H1 (cell line): ENCODE data around the gene CABP2. TPM values are rescaled to one million over a fixed set of nuclear protein-coding genes. Genes with fewer than 3 reads are reported as not detected.

Experiments
- CTCF ChIA-PET: fragments of 300-600 bp; sonication (Branson Sonifier 250); formaldehyde crosslinking; loops from one replicate; lab custom pipeline; 2021; ENCODE audit not compliant: partially characterized antibody; lab: Charles Lee
- POLR2A ChIA-PET: fragments of 300-600 bp; sonication (Branson Sonifier 250); formaldehyde crosslinking; loops from one replicate; lab custom pipeline; 2021; ENCODE audit warnings: inconsistent platforms; ENCODE audit not compliant: partially characterized antibody; lab: Charles Lee
- DNase-seq, 2 experiments: peaks; one replicate each; pipeline versions ENCODE4 v3.0.0 to v3.0.0-alpha.2; 2010 to 2022; ENCODE audit warnings: low spot score in 2 of 2, low read depth in 1 of 2, mixed read lengths in 1 of 2
- FAIRE-seq: peaks from 2 replicates; lab custom pipeline; 2011; peaks lifted over from hg19 to GRCh38; lab: Jason Lieb, UNC
- H2AFZ ChIP-seq: 2 replicates; pipeline ENCODE4 v1.8.1; 2012; ENCODE audit warnings: low read length, inconsistent platforms
- H2AK5ac ChIP-seq: 2 replicates; pipeline ENCODE4 v1.6.1; 2013; ENCODE audit warnings: low read depth, low read length
- H2BK120ac ChIP-seq: replicated peaks from 2 replicates; pipeline ENCODE3; 2013; ENCODE audit warnings: low read depth, low read length, inconsistent platforms
- H2BK12ac ChIP-seq: 2 replicates; pipeline ENCODE4 v1.6.1; 2013; ENCODE audit warnings: low read depth, low read length
- H2BK15ac ChIP-seq: 2 replicates; pipeline ENCODE4 v1.6.1; 2013; ENCODE audit warnings: low read length
- H2BK20ac ChIP-seq: 2 replicates; pipeline ENCODE4 v1.6.1; 2013; ENCODE audit warnings: low read length
- H2BK5ac ChIP-seq: 2 replicates; pipeline ENCODE4 v1.6.1; 2013; ENCODE audit warnings: low read depth, low read length
- H3K14ac ChIP-seq: 2 replicates; pipeline ENCODE4 v1.6.1; 2013; ENCODE audit warnings: inconsistent platforms; ENCODE audit not compliant: insufficient read length
- H3K18ac ChIP-seq: 2 replicates; pipeline ENCODE4 v1.6.1; 2013; ENCODE audit warnings: low read length; ENCODE audit errors: extremely low read depth
- H3K23ac ChIP-seq: 2 replicates; pipeline ENCODE4 v1.6.1; 2013; ENCODE audit warnings: inconsistent platforms; ENCODE audit not compliant: insufficient read length
- H3K23me2 ChIP-seq: 2 replicates; pipeline ENCODE4 v1.6.1; 2013; ENCODE audit warnings: low read depth, low read length
- H3K27ac ChIP-seq: 2 replicates; pipeline ENCODE4 v1.6.1; 2011; ENCODE audit warnings: low read depth, low read length, inconsistent platforms
- H3K27me3 ChIP-seq, 4 experiments: replicated peaks in 1 of 4; 1 replicate in 1 of 4; 2 replicates in 3 of 4; pipeline versions ENCODE4 v1.6.1 to v1.8.1; 2011 to 2013; ENCODE audit warnings: low read length in 3 of 4, mild to moderate bottlenecking in 3 of 4, inconsistent platforms in 2 of 4, mixed read lengths in 2 of 4, moderate library complexity in 1 of 4; ENCODE audit not compliant: control insufficient read depth in 3 of 4, insufficient read depth in 3 of 4; ENCODE audit errors: extremely low read depth in 1 of 4
- H3K36me3 ChIP-seq, 4 experiments: 2 replicates each; pipeline versions ENCODE4 v1.6.1 to v1.8.1; 2011 to 2013; ENCODE audit warnings: mild to moderate bottlenecking in 4 of 4, low read length in 3 of 4, moderate library complexity in 2 of 4, control low read depth in 1 of 4, inconsistent platforms in 1 of 4; ENCODE audit not compliant: insufficient read depth in 4 of 4, control insufficient read depth in 2 of 4
- H3K4ac ChIP-seq: replicated peaks from 2 replicates; pipeline ENCODE3; 2013; ENCODE audit warnings: low read length, low read depth, mixed read lengths, inconsistent platforms; ENCODE audit not compliant: insufficient read length
- H3K4me1 ChIP-seq, 4 experiments: replicated peaks in 1 of 4; 1 replicate in 1 of 4; 2 replicates in 3 of 4; pipeline versions ENCODE4 v1.6.1 to v1.8.1; 2011 to 2013; ENCODE audit warnings: low read length in 3 of 4, inconsistent platforms in 2 of 4, mixed read lengths in 1 of 4; ENCODE audit not compliant: insufficient read depth in 4 of 4, control insufficient read depth in 3 of 4
- H3K4me2 ChIP-seq, 2 experiments: 2 replicates each; pipeline versions ENCODE4 v1.6.1 to v1.8.1; 2011 to 2013; ENCODE audit warnings: low read depth in 2 of 2, low read length in 2 of 2, control low read depth in 1 of 2, inconsistent platforms in 1 of 2, mild to moderate bottlenecking in 1 of 2; ENCODE audit not compliant: insufficient read depth in 1 of 2
- H3K4me3 ChIP-seq, 4 experiments: fragments of 200-600, 300-600 bp in 1 of 4; sonication (generic), shearing (Covaris generic), sonication (Bioruptor Twin) in 1 of 4; 2 replicates each; pipeline versions ENCODE4 v1.5.1 to v1.8.1; 2011 to 2016; ENCODE audit warnings: low read length in 4 of 4, low read depth in 3 of 4, control low read depth in 2 of 4, inconsistent platforms in 2 of 4, mild to moderate bottlenecking in 2 of 4, mixed read lengths in 1 of 4, moderate library complexity in 1 of 4; ENCODE audit not compliant: insufficient read depth in 2 of 4; ENCODE audit errors: extremely low read depth in 1 of 4
- H3K56ac ChIP-seq: replicated peaks from 2 replicates; pipeline ENCODE3; 2013; ENCODE audit warnings: low read depth, mild to moderate bottlenecking, mixed read lengths, low read length, inconsistent platforms; ENCODE audit not compliant: insufficient read length
- H3K79me1 ChIP-seq: 2 replicates; pipeline ENCODE4 v1.6.1; 2013; ENCODE audit warnings: low read depth, low read length, control low read depth
- H3K79me2 ChIP-seq, 2 experiments: 2 replicates each; pipeline versions ENCODE4 v1.6.1 to v1.8.1; 2012 to 2013; ENCODE audit warnings: low read length in 2 of 2, mild to moderate bottlenecking in 2 of 2, inconsistent platforms in 1 of 2; ENCODE audit not compliant: insufficient read depth in 2 of 2, control insufficient read depth in 1 of 2
- H3K9ac ChIP-seq, 4 experiments: replicated peaks in 1 of 4; 1 replicate in 1 of 4; 2 replicates in 3 of 4; pipeline versions ENCODE4 v1.6.1 to v1.8.1; 2011 to 2013; ENCODE audit warnings: low read depth in 3 of 4, low read length in 3 of 4, control low read depth in 2 of 4, mild to moderate bottlenecking in 2 of 4, moderate library complexity in 2 of 4, inconsistent platforms in 1 of 4; ENCODE audit errors: extremely low read depth in 1 of 4
- H3K9me3 ChIP-seq, 2 experiments: 2 replicates each; pipeline versions ENCODE4 v1.6.1 to v1.8.1; 2012 to 2013; ENCODE audit warnings: mild to moderate bottlenecking in 2 of 2, moderate library complexity in 2 of 2, control low read depth in 1 of 2, inconsistent platforms in 1 of 2, low read depth in 1 of 2, low read length in 1 of 2, mixed read lengths in 1 of 2; ENCODE audit not compliant: insufficient read depth in 2 of 2
- H4K20me1 ChIP-seq, 2 experiments: replicated peaks in 1 of 2; 2 replicates each; pipeline versions ENCODE3 to v1.8.1; 2011 to 2013; ENCODE audit warnings: inconsistent platforms in 2 of 2, low read length in 2 of 2, mild to moderate bottlenecking in 1 of 2; ENCODE audit not compliant: insufficient read depth in 2 of 2, control insufficient read depth in 1 of 2
- H4K5ac ChIP-seq: 2 replicates; pipeline ENCODE4 v1.6.1; 2013; ENCODE audit warnings: low read length, low read depth, mixed read lengths, inconsistent platforms; ENCODE audit not compliant: insufficient read length
- H4K8ac ChIP-seq: 2 replicates; pipeline ENCODE4 v1.8.0; 2013; ENCODE audit warnings: mild to moderate bottlenecking, moderate library complexity, low read length, inconsistent platforms; ENCODE audit not compliant: insufficient read depth; ENCODE audit errors: extremely low read depth
- H4K91ac ChIP-seq: replicated peaks from 2 replicates; pipeline ENCODE3; 2013; ENCODE audit warnings: low read length, mixed read lengths, inconsistent platforms; ENCODE audit not compliant: insufficient read length
- CHD2 ChIP-seq: IDR thresholded peaks from 2 replicates; pipeline ENCODE4 v1.6.1; 2012; ENCODE audit warnings: low read length, improper control_type of control experiment
- CREB1 ChIP-seq: IDR thresholded peaks from 2 replicates; pipeline ENCODE4 v1.6.1; 2012; ENCODE audit warnings: inconsistent platforms
- HDAC2 ChIP-seq, 2 experiments: fragments of 300-600 bp in 1 of 2; sonication (generic) in 1 of 2; IDR thresholded peaks; 2 replicates each; pipeline ENCODE4 v1.6.1; 2011 to 2012; ENCODE audit warnings: low read depth in 2 of 2, low read length in 2 of 2, mild to moderate bottlenecking in 2 of 2, moderate library complexity in 2 of 2, borderline replicate concordance in 1 of 2, inconsistent platforms in 1 of 2
- POLR2A ChIP-seq, 2 experiments: IDR thresholded peaks; 1 replicate in 1 of 2; 2 replicates in 1 of 2; pipeline ENCODE4 v1.6.1; 2011; ENCODE audit warnings: low read depth in 2 of 2, low read length in 2 of 2, mild to moderate bottlenecking in 2 of 2; ENCODE audit errors: control extremely low read depth in 1 of 2
- POU5F1 ChIP-seq: IDR thresholded peaks from 2 replicates; pipeline ENCODE4 v1.6.1; 2011; ENCODE audit warnings: low read depth, mild to moderate bottlenecking, low read length, moderate library complexity
- RNF2 ChIP-seq: fragments of 200-900, 300-1000 bp; sonication (generic); IDR thresholded peaks from 2 replicates; pipeline ENCODE4 v1.7.1; 2016; ENCODE audit warnings: borderline replicate concordance, low read depth, mild to moderate bottlenecking, antibody characterized with exemption, low read length; ENCODE audit not compliant: poor library complexity, severe bottlenecking; ENCODE audit errors: missing control alignments
- SIN3A ChIP-seq, 2 experiments: IDR thresholded peaks in 1 of 2; conservative IDR thresholded peaks in 1 of 2; 2 replicates each; pipeline ENCODE4 v1.6.1; 2011 to 2012; ENCODE audit warnings: low read length in 2 of 2, improper control_type of control experiment in 1 of 2, low read depth in 1 of 2, mild to moderate bottlenecking in 1 of 2
- SIRT6 ChIP-seq: IDR thresholded peaks from one replicate; pipeline ENCODE4 v1.7.1; 2012; ENCODE audit warnings: low read length, inconsistent platforms
- SP2 ChIP-seq: IDR thresholded peaks from 2 replicates; pipeline ENCODE4 v1.6.1; 2012; ENCODE audit warnings: mild to moderate bottlenecking, low read length, inconsistent platforms
- SRF ChIP-seq: IDR thresholded peaks from 2 replicates; pipeline ENCODE4 v1.6.1; 2011; ENCODE audit warnings: mild to moderate bottlenecking, low read depth, low read length, moderate library complexity
- TCF12 ChIP-seq: IDR thresholded peaks from 2 replicates; pipeline ENCODE4 v1.6.1; 2011; ENCODE audit warnings: low read depth, mild to moderate bottlenecking, low read length
- WGBS, 2 experiments: shearing (Covaris generic) in 1 of 2; methylation state at CpG; one replicate each; pipeline versions ENCODE4 v1.1.6 to v1.1.7; 2013 to 2015; ENCODE audit warnings: low lambda C conversion rate in 2 of 2, mixed read lengths in 2 of 2, inconsistent platforms in 1 of 2, low coverage in 1 of 2, missing lambda C conversion rate in 1 of 2; ENCODE audit not compliant: insufficient replicate concordance in 2 of 2, insufficient coverage in 1 of 2, insufficient read length in 1 of 2; ENCODE audit errors: extremely low coverage in 1 of 2, missing lambda C conversion rate in 1 of 2; 5-methylcytosine and 5-hydroxymethylcytosine counted together
- polyA plus RNA-seq, 7 experiments: library from polyadenylated mRNA; depleted of rRNA in 3 of 7; stranded (reverse) in 5 of 7; unstranded in 2 of 7; fragments of >200 nt in 5 of 7; fragments of 200-250 nt in 2 of 7; gene quantifications; 1 replicate in 5 of 7; 2 replicates in 1 of 7; 4 replicates in 1 of 7; pipeline versions ENCODE4 v1.2.1 to v1.2.3, GENCODE V29; 2011 to 2013; ENCODE audit warnings: missing spikeins in 2 of 7, mixed read lengths in 2 of 7
- total RNA-seq: library from RNA; stranded (reverse); fragmentation: NEBNext Ultra II Directional; extraction: Animal tissue kit (Norgen Biotek cat#: 25700); gene quantifications from 2 replicates; pipeline ENCODE4 v1.2.1, GENCODE V29; 2021
- TF ChIP-seq, protein P1 (sequence below): IDR thresholded peaks from 2 replicates; pipeline ENCODE4 v1.6.1; 2012; ENCODE audit warnings: inconsistent platforms

Gene CABP2
- total and polyA plus RNA-seq, 2 of the 8 experiments (the other 6 are each of a cell fraction or from before 2014, with no cell fraction given): not detected

DNA sequence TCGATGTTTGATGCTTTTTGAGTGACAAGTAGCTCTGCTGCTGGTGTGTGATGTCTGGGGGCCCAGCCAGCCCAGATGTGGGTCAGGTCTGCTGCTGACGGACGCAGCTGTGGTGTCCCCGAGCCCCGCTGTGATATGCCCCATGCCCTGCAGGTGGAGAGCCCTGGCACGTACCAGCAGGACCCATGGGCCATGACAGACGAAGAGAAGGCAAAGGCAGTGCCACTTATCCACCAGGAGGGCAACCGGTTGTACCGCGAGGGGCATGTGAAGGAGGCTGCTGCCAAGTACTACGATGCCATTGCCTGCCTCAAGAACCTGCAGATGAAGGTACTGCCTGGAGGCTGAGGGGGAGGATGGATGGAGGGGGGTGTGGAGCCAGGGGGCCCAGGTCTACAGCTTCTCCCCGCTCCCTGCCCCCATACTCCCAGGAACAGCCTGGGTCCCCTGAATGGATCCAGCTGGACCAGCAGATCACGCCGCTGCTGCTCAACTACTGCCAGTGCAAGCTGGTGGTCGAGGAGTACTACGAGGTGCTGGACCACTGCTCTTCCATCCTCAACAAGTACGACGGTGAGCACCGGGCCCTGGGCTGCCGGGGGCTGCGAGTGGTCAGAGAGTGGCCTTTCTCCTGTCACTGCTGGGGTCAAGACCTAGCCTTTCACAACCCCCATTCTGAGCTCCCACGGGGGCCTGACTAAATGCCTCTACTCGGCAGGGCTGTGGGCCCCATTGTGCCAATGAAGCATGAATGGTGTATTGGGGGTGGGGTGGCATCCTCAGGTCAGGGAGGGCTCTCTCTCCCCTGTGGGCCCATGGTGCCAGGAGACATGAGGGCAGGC is 33.1 kb downstream of the CABP2 start:
- no peak overlapping the region for H3K23ac ChIP-seq
- H3K4ac ChIP-seq: no peak overlapping the region
- no peak overlapping the region for H3K14ac ChIP-seq
- no peaks in the 10 kb centered on the region for H3K79me2 ChIP-seq
- no peak overlapping the region for H3K4me3 ChIP-seq
- no peak overlapping the region for H2BK120ac ChIP-seq
- H3K27ac ChIP-seq: no peak overlapping the region
- no peak overlapping the region for H4K5ac ChIP-seq
- H2AFZ ChIP-seq: no peak overlapping the region
- no peak overlapping the region for H3K18ac ChIP-seq
- H2BK15ac ChIP-seq: no peak overlapping the region
- H3K9me3 ChIP-seq: no peaks in the 10 kb centered on the region
- H3K36me3 ChIP-seq: peaks cover 2 to 21% (median 14%) of the 10 kb centered on the region in 4 experiments; a peak in 6 of 8 replicates
- no peaks in the 10 kb centered on the region for H3K79me1 ChIP-seq
- ChIA-PET POLR2A (interaction anchor here (1.0 to 2.5 kb wide), 7 partner anchors 11 to 104 kb away, joined by 3 to 9 read pairs (median 3); partner anchors contain the start of genes PITPNM1, PTPRCAP and TMEM134), CTCF (interaction anchor here (0.7 to 2.6 kb wide), 6 partner anchors 16 to 604 kb away, joined by 3 to 7 read pairs (median 3); no protein-coding TSS in a partner anchor)
- H2BK12ac ChIP-seq: no peak overlapping the region
- no peak overlapping the region for H4K91ac ChIP-seq
- no peak overlapping the region for H3K9ac ChIP-seq
- no peak overlapping the region for H2BK5ac ChIP-seq
- FAIRE-seq (no peak), DNase-seq (no peak)
- no peak overlapping the region for H2BK20ac ChIP-seq
- H4K20me1 ChIP-seq: peaks cover 0 to 15% of the 10 kb centered on the region in 2 experiments
- H2AK5ac ChIP-seq: no peak overlapping the region
- no peak overlapping the region for H4K8ac ChIP-seq
- no peak overlapping the region for H3K56ac ChIP-seq
- H3K27me3 ChIP-seq: no peaks in the 10 kb centered on the region
- H3K4me1 ChIP-seq: peaks cover 0 to 8% (median 0%) of the 10 kb centered on the region in 4 experiments; a peak in 2 of 7 replicates
- 90% methylated on average over 23 of the region's 23 CpGs; no CpG with 5 or more reads in 1 of the 2 experiments for WGBS, 2 experiments
- no peak overlapping the region for H3K4me2 ChIP-seq
- H3K23me2 ChIP-seq: no peaks in the 10 kb centered on the region
- TF ChIP-seq CHD2 (no peak), SRF (no peak), TCF12 (no peak), CREB1 (no peak), POU5F1 (no peak), SIRT6 (no peak), POLR2A (IDR thresholded peaks at IDR 0.05; ENCODE audit: control extremely low read depth in 1 of 2, low read depth in 2 of 2, low read length in 2 of 2) (no peak), HDAC2 (IDR thresholded peaks at IDR 0.05; ENCODE audit: borderline replicate concordance in 1 of 2, low read depth in 2 of 2, low read length in 2 of 2) (no peak), SIN3A (conservative IDR thresholded peaks at IDR 0.05 in 1 of 2, IDR thresholded peaks at IDR 0.05 in 1 of 2; ENCODE audit: low read depth in 1 of 2, low read length in 2 of 2) (no peak), RNF2 (no peak), SP2 (no peak)
- TF ChIP-seq, protein P1, sequence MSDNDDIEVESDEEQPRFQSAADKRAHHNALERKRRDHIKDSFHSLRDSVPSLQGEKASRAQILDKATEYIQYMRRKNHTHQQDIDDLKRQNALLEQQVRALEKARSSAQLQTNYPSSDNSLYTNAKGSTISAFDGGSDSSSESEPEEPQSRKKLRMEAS: no peak
